Endothelial cell of umbilical vein (primary cell): ENCODE measurements around the gene NMNAT3. TPM values are rescaled to one million over a fixed set of nuclear protein-coding genes. Genes with fewer than 3 reads are reported as not detected.

Source experiments
- BruUV-seq: library from RNA; stranded (reverse); fragments of 400-500 nt; replicated peaks from 2 replicates; lab custom pipeline; 2021; lab: Mats Ljungman, UMichigan
- CTCF ChIA-PET: fragments of 300-600, 350-600 bp; sonication (Branson Sonifier 250); formaldehyde crosslinking; loops from one replicate; lab custom pipeline; 2021; ENCODE audit warnings: antibody characterized with exemption, inconsistent platforms; lab: Charles Lee
- POLR2A ChIA-PET: fragments of 300-600, 350-600 bp; sonication (Branson Sonifier 250); formaldehyde crosslinking; loops from one replicate; lab custom pipeline; 2021; ENCODE audit warnings: antibody characterized with exemption, inconsistent platforms; lab: Charles Lee
- DNase-seq: peaks from one replicate; pipeline ENCODE4 v3.0.0-alpha.2; 2011; ENCODE audit warnings: low read depth, low spot score
- FAIRE-seq: peaks from 2 replicates; lab custom pipeline; 2011; peaks lifted over from hg19 to GRCh38; lab: Jason Lieb, UNC
- H2AFZ ChIP-seq: 2 replicates; pipeline ENCODE4 v1.6.0; 2012; ENCODE audit warnings: low read depth, low read length, control low read depth, inconsistent platforms
- H3K27ac ChIP-seq: 2 replicates; pipeline ENCODE4 v1.5.1; 2011; ENCODE audit warnings: low read depth, mild to moderate bottlenecking, control low read depth, low read length, moderate library complexity; ENCODE audit not compliant: insufficient read depth
- H3K27me3 ChIP-seq, 2 experiments: 2 replicates each; pipeline versions ENCODE4 v1.6.0 to v1.6.1; 2011; ENCODE audit warnings: low read length in 2 of 2, mixed read lengths in 1 of 2; ENCODE audit not compliant: control insufficient read depth in 2 of 2, insufficient read depth in 2 of 2
- H3K36me3 ChIP-seq, 2 experiments: 2 replicates in 1 of 2; 3 replicates in 1 of 2; pipeline ENCODE4 v1.5.1; 2011; ENCODE audit warnings: low read length in 2 of 2, mild to moderate bottlenecking in 1 of 2, moderate library complexity in 1 of 2; ENCODE audit not compliant: control insufficient read depth in 2 of 2, insufficient read depth in 2 of 2; ENCODE audit errors: extremely low read depth in 1 of 2
- H3K4me1 ChIP-seq: 3 replicates; pipeline ENCODE4 v1.5.1; 2011; ENCODE audit warnings: mild to moderate bottlenecking, low read length; ENCODE audit not compliant: control insufficient read depth, insufficient read depth; ENCODE audit errors: extremely low read depth
- H3K4me2 ChIP-seq: 2 replicates; pipeline ENCODE4 v1.6.1; 2011; ENCODE audit warnings: low read length, control low read depth, mixed read lengths; ENCODE audit not compliant: insufficient read depth
- H3K4me3 ChIP-seq, 3 experiments: fragments of 200-600 bp in 1 of 3; sonication (generic), shearing (Covaris generic) in 1 of 3; replicated peaks in 1 of 3; 2 replicates each; pipeline ENCODE4 v1.5.1; 2011 to 2016; ENCODE audit warnings: control low read depth in 3 of 3, low read length in 3 of 3, mild to moderate bottlenecking in 2 of 3, inconsistent platforms in 1 of 3, low read depth in 1 of 3, moderate library complexity in 1 of 3; ENCODE audit not compliant: insufficient read depth in 1 of 3
- H3K79me2 ChIP-seq: 2 replicates; pipeline ENCODE4 v1.6.0; 2012; ENCODE audit warnings: low read length, inconsistent platforms; ENCODE audit not compliant: control insufficient read depth, insufficient read depth
- H3K9ac ChIP-seq: replicated peaks from 2 replicates; pipeline ENCODE3; 2011; ENCODE audit warnings: low read length, control low read depth; ENCODE audit not compliant: insufficient read depth; ENCODE audit errors: extremely low read depth
- H3K9me1 ChIP-seq: replicated peaks from 3 replicates; pipeline ENCODE4 v1.6.0; 2011; ENCODE audit warnings: mild to moderate bottlenecking, low read length; ENCODE audit not compliant: control insufficient read depth, insufficient read depth; ENCODE audit errors: extremely low read depth
- H3K9me3 ChIP-seq: replicated peaks from 2 replicates; pipeline ENCODE4 v1.5.1; 2012; ENCODE audit warnings: low read length, inconsistent platforms; ENCODE audit not compliant: control insufficient read depth, insufficient read depth
- H4K20me1 ChIP-seq: replicated peaks from 2 replicates; pipeline ENCODE3; 2011; ENCODE audit warnings: mild to moderate bottlenecking, low read length; ENCODE audit not compliant: control insufficient read depth, insufficient read depth; ENCODE audit errors: extremely low read depth
- EZH2 ChIP-seq: IDR thresholded peaks from 2 replicates; pipeline ENCODE4 v1.6.1; 2012; ENCODE audit warnings: borderline replicate concordance, low read depth, mild to moderate bottlenecking, moderate library complexity, low read length, inconsistent platforms; ENCODE audit not compliant: severe bottlenecking
- FOS ChIP-seq: IDR thresholded peaks from 2 replicates; pipeline ENCODE4 v1.6.1; 2011; ENCODE audit warnings: mild to moderate bottlenecking, low read length, moderate library complexity, borderline replicate concordance; ENCODE audit not compliant: insufficient read depth
- GATA2 ChIP-seq: IDR thresholded peaks from 2 replicates; pipeline ENCODE4 v1.7.0; 2011; ENCODE audit warnings: low read depth, mild to moderate bottlenecking, moderate library complexity, mixed read lengths, low read length; ENCODE audit not compliant: insufficient read length, insufficient read depth
- JUN ChIP-seq: IDR thresholded peaks from 2 replicates; pipeline ENCODE4 v1.6.1; 2011; ENCODE audit warnings: borderline replicate concordance, low read depth; ENCODE audit not compliant: insufficient read length, insufficient read depth
- MYC ChIP-seq: IDR thresholded peaks from one replicate; pipeline ENCODE4 v1.6.1; 2011; ENCODE audit warnings: mild to moderate bottlenecking, low read depth, low read length
- POLR2A ChIP-seq: IDR thresholded peaks from 2 replicates; pipeline ENCODE4 v1.6.1; 2012; ENCODE audit warnings: low read depth, mild to moderate bottlenecking, control low read depth, low read length
- POLR2AphosphoS5 ChIP-seq: IDR thresholded peaks from 2 replicates; pipeline ENCODE4 v1.6.1; 2012; ENCODE audit warnings: low read depth, mild to moderate bottlenecking, control low read depth, low read length, moderate library complexity; ENCODE audit not compliant: insufficient read depth
- dilution Hi-C: fragments of 300-500 bp; cut with MboI; formaldehyde crosslinking; loops from one replicate; pipeline ENCODE4 v1.15.0; 2019; ENCODE audit warnings: low sequenced_read_pairs; ENCODE audit not compliant: extremely low pct_ligation_motif_present
- intact Hi-C: fragments of 100-400 bp; cut with micrococcal nuclease; formaldehyde crosslinking; loops from one replicate; pipeline ENCODE4 v1.10.0; 2022
- polyA plus RNA-seq, 4 experiments: library from polyadenylated mRNA; depleted of rRNA in 3 of 4; stranded (reverse) in 3 of 4; unstranded in 1 of 4; fragments of >200 nt; gene quantifications; 2 replicates each; pipeline versions ENCODE4 v1.2.1 to v1.2.3, GENCODE V29; 2011 to 2012; ENCODE audit warnings: missing spikeins in 1 of 4
- total RNA-seq: library from RNA; stranded (reverse); gene quantifications from 2 replicates; pipeline ENCODE4 v1.2.3, GENCODE V29; 2021
- TF ChIP-seq, protein P1 (sequence below), 2 donors: IDR thresholded peaks; 1 replicate in 1 of 2; 2 replicates in 1 of 2; pipeline ENCODE4 v1.5.1; 2011; ENCODE audit warnings: low read length in 2 of 2, mild to moderate bottlenecking in 2 of 2, moderate library complexity in 2 of 2, control low read depth in 1 of 2, inconsistent platforms in 1 of 2, low read depth in 1 of 2; ENCODE audit not compliant: insufficient read depth in 1 of 2; ENCODE audit errors: extremely low read depth in 1 of 2
- TF ChIP-seq, protein P2 (sequence below): IDR thresholded peaks from 2 replicates; pipeline ENCODE4 v1.6.1; 2011; ENCODE audit not compliant: insufficient read depth, insufficient read length

NMNAT3 gene
- total and polyA plus RNA-seq, 2 donors (not counting 3 experiments of a cell fraction or from before 2014, with no cell fraction given): 0.59 to 0.60 TPM

- FAIRE-seq (no peak), DNase-seq (no peak)
- no peaks in the 10 kb centered on the region for H3K9me1 ChIP-seq
- H3K27me3 ChIP-seq: no peaks in the 10 kb centered on the region
- H2AFZ ChIP-seq: no peak overlapping the region
- no peak overlapping the region for H3K4me2 ChIP-seq
- H3K4me1 ChIP-seq: no peaks in the 10 kb centered on the region
- no peak overlapping the region for H3K4me3 ChIP-seq
- H3K27ac ChIP-seq: no peak overlapping the region
- no TSS peak for BruUV-seq
- no peak overlapping the region for H3K9ac ChIP-seq
- TF ChIP-seq, protein P1, sequence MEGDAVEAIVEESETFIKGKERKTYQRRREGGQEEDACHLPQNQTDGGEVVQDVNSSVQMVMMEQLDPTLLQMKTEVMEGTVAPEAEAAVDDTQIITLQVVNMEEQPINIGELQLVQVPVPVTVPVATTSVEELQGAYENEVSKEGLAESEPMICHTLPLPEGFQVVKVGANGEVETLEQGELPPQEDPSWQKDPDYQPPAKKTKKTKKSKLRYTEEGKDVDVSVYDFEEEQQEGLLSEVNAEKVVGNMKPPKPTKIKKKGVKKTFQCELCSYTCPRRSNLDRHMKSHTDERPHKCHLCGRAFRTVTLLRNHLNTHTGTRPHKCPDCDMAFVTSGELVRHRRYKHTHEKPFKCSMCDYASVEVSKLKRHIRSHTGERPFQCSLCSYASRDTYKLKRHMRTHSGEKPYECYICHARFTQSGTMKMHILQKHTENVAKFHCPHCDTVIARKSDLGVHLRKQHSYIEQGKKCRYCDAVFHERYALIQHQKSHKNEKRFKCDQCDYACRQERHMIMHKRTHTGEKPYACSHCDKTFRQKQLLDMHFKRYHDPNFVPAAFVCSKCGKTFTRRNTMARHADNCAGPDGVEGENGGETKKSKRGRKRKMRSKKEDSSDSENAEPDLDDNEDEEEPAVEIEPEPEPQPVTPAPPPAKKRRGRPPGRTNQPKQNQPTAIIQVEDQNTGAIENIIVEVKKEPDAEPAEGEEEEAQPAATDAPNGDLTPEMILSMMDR (IDR thresholded peaks at IDR 0.05; ENCODE audit: extremely low read depth in 1 of 2, insufficient read depth in 1 of 2, low read depth in 1 of 2, low read length in 2 of 2): no peak
- TF ChIP-seq MYC: no peak
- TF ChIP-seq JUN: no peak
- TF ChIP-seq, protein P2, sequence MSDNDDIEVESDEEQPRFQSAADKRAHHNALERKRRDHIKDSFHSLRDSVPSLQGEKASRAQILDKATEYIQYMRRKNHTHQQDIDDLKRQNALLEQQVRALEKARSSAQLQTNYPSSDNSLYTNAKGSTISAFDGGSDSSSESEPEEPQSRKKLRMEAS: no peak
- TF ChIP-seq POLR2A: no peak
- TF ChIP-seq POLR2AphosphoS5: no peak
- no peak for TF ChIP-seq EZH2
- no peak for TF ChIP-seq GATA2
- TF ChIP-seq FOS: no peak
- ChIA-PET POLR2A (no interaction called here), CTCF (no interaction called here)
- no peaks in the 10 kb centered on the region for H3K79me2 ChIP-seq
- no peaks in the 10 kb centered on the region for H3K36me3 ChIP-seq
- intact Hi-C loops: no loop called here
- dilution Hi-C loops: no loop called here
- H4K20me1 ChIP-seq: no peaks in the 10 kb centered on the region
- no peaks in the 10 kb centered on the region for H3K9me3 ChIP-seq
Observed at GRCh38 chr3:139647866-139648435, 29.8 kb downstream of the NMNAT3 start.
